HepG2 (cell line): Measurements from ENCODE around the gene HP1BP3. TPM values are rescaled to one million over a fixed set of nuclear protein-coding genes. Genes with fewer than 3 reads are reported as not detected.

Source experiments
- BCL6 ChIP-seq: IDR thresholded peaks from 2 replicates; pipeline ENCODE4 v1.6.1; 2016; ENCODE audit warnings: missing genetic modification reagents, missing compliant biosample characterization
- CBX5 ChIP-seq: sonication (generic); formaldehyde crosslinking; IDR thresholded peaks from 2 replicates; pipeline ENCODE4 v1.4.0; 2020; ENCODE audit warnings: missing genetic modification reagents, borderline replicate concordance
- DNMT1 ChIP-seq: sonication (generic); formaldehyde crosslinking; IDR thresholded peaks from 2 replicates; pipeline ENCODE4 v1.5.1; 2020; ENCODE audit warnings: mild to moderate bottlenecking, missing genetic modification reagents
- HMG20B ChIP-seq: conservative IDR thresholded peaks from 2 replicates; pipeline ENCODE4 v1.6.1; 2016; ENCODE audit warnings: missing genetic modification reagents, missing compliant biosample characterization
- HNF4A ChIP-seq: sonication (generic); formaldehyde crosslinking; IDR thresholded peaks from 2 replicates; pipeline ENCODE4 v1.4.0; 2020; ENCODE audit warnings: missing genetic modification reagents
- LBX2 ChIP-seq: sonication (generic); formaldehyde crosslinking; IDR thresholded peaks from 2 replicates; pipeline ENCODE4 v1.5.0; 2020; ENCODE audit warnings: missing genetic modification reagents, mild to moderate bottlenecking, borderline replicate concordance
- LRRFIP1 ChIP-seq: sonication (generic); formaldehyde crosslinking; conservative IDR thresholded peaks from 2 replicates; pipeline ENCODE4 v1.4.0; 2020; ENCODE audit warnings: missing genetic modification reagents
- MAF1 ChIP-seq: sonication (generic); formaldehyde crosslinking; IDR thresholded peaks from 2 replicates; pipeline ENCODE4 v1.5.0; 2020; ENCODE audit warnings: missing genetic modification reagents, borderline replicate concordance
- MTA1 ChIP-seq: sonication (generic); formaldehyde crosslinking; IDR thresholded peaks from 2 replicates; pipeline ENCODE4 v1.4.0; 2020; ENCODE audit warnings: missing genetic modification reagents, mild to moderate bottlenecking, borderline replicate concordance
- NONO ChIP-seq, 2 experiments: fragments of 450-650 bp in 1 of 2; sonication (generic) in 1 of 2; formaldehyde crosslinking in 1 of 2; IDR thresholded peaks in 1 of 2; conservative IDR thresholded peaks in 1 of 2; 2 replicates each; pipeline versions ENCODE4 v1.6.1 to v1.8.0; 2017 to 2022; ENCODE audit warnings: mild to moderate bottlenecking in 1 of 2, missing genetic modification reagents in 1 of 2, moderate library complexity in 1 of 2
- NR2F1 ChIP-seq, 2 experiments: fragments of 450-650 bp in 1 of 2; formaldehyde crosslinking in 1 of 2; IDR thresholded peaks; 2 replicates each; pipeline versions ENCODE4 v1.5.0 to v1.6.1; 2016 to 2020; ENCODE audit warnings: mild to moderate bottlenecking in 1 of 2, missing compliant biosample characterization in 1 of 2, missing genetic modification reagents in 1 of 2, moderate library complexity in 1 of 2
- ONECUT2 ChIP-seq: sonication (generic); formaldehyde crosslinking; IDR thresholded peaks from 2 replicates; pipeline ENCODE4 v1.4.0; 2020; ENCODE audit warnings: missing genetic modification reagents
- RCOR2 ChIP-seq: IDR thresholded peaks from 2 replicates; pipeline ENCODE4 v1.6.1; 2016; ENCODE audit warnings: missing biosample characterization, missing genetic modification reagents
- SMARCC2 ChIP-seq: fragments of 450-650 bp; IDR thresholded peaks from 2 replicates; pipeline ENCODE4 v1.6.1; 2017; ENCODE audit warnings: antibody characterized with exemption, mild to moderate bottlenecking
- SOX13 ChIP-seq, 3 experiments: fragments of 450-650 bp in 1 of 3; sonication (generic) in 1 of 3; formaldehyde crosslinking in 1 of 3; IDR thresholded peaks in 2 of 3; conservative IDR thresholded peaks in 1 of 3; 2 replicates each; pipeline versions ENCODE4 v1.5.0 to v1.6.1; 2016 to 2020; ENCODE audit warnings: antibody characterized with exemption in 1 of 3, mild to moderate bottlenecking in 1 of 3, missing compliant biosample characterization in 1 of 3, missing genetic modification reagents in 1 of 3, moderate library complexity in 1 of 3
- SP1 ChIP-seq, 2 experiments: fragments of 450-650 bp in 1 of 2; sonication (generic) in 1 of 2; formaldehyde crosslinking in 1 of 2; IDR thresholded peaks; 2 replicates each; pipeline versions ENCODE4 v1.4.0 to v1.6.1; 2016 to 2020; ENCODE audit warnings: missing genetic modification reagents in 1 of 2
- ZBTB1 ChIP-seq: sonication (generic); formaldehyde crosslinking; IDR thresholded peaks from 2 replicates; pipeline ENCODE4 v1.4.0; 2020; ENCODE audit warnings: missing genetic modification reagents, borderline replicate concordance
- ZBTB42 ChIP-seq: sonication (generic); formaldehyde crosslinking; IDR thresholded peaks from 2 replicates; pipeline ENCODE4 v1.5.0; 2020; ENCODE audit warnings: mild to moderate bottlenecking, missing genetic modification reagents
- ZMYM2 ChIP-seq: sonication (generic); formaldehyde crosslinking; IDR thresholded peaks from 2 replicates; pipeline ENCODE4 v1.8.0; 2022; ENCODE audit warnings: mild to moderate bottlenecking, missing genetic modification reagents
- ZNF414 ChIP-seq: sonication (generic); formaldehyde crosslinking; IDR thresholded peaks from 2 replicates; pipeline ENCODE4 v1.5.0; 2020; ENCODE audit warnings: missing genetic modification reagents
- ZNF569 ChIP-seq: sonication (generic); formaldehyde crosslinking; IDR thresholded peaks from 2 replicates; pipeline ENCODE4 v1.5.0; 2020; ENCODE audit warnings: mild to moderate bottlenecking, missing genetic modification reagents, moderate library complexity, borderline replicate concordance
- ZNF781 ChIP-seq: sonication (generic); formaldehyde crosslinking; IDR thresholded peaks from 2 replicates; pipeline ENCODE4 v1.5.1; 2020; ENCODE audit warnings: borderline replicate concordance, mild to moderate bottlenecking, missing genetic modification reagents; ENCODE audit errors: not compliant biosample characterization
- polyA plus RNA-seq, 8 experiments: library from polyadenylated mRNA; depleted of rRNA in 3 of 8; stranded (reverse) in 7 of 8; unstranded in 1 of 8; fragments of >200 nt; fragmentation: Illumina TruSeq in 4 of 8; extraction: Trizol in 4 of 8; gene quantifications; 2 replicates each; pipeline versions ENCODE4 v1.2.1 to v1.2.3, GENCODE V29; 2011 to 2016; ENCODE audit warnings: low read depth in 4 of 8, missing spikeins in 1 of 8, mixed read lengths in 1 of 8; ENCODE audit not compliant: insufficient read depth in 1 of 8
- total RNA-seq, 5 experiments: library from RNA; depleted of rRNA; stranded (reverse); fragments of >200 nt; fragmentation: Illumina TruSeq; extraction: Trizol; gene quantifications; 2 replicates each; pipeline ENCODE4 v1.2.3, GENCODE V29; 2016; ENCODE audit warnings: low read depth in 1 of 5

Gene HP1BP3
- total and polyA plus RNA-seq, 2 of the 13 experiments (the other 11 are each of a cell fraction or from before 2014, with no cell fraction given) = 98.5 to 137 TPM

- TF ChIP-seq LBX2 (no peak), DNMT1 (no peak), NR2F1 (CRISPR knock-in tag; IDR thresholded peaks at IDR 0.05) (peak in 1 of 2 experiments; percentile 22; a peak in 1 of 4 replicates), HNF4A (CRISPR knock-in tag) (0 out of 2 replicates have a peak, but pooled peaks have one; percentile 7), SOX13 (IDR thresholded peaks at IDR 0.05) (0 out of 2 replicates have a peak, but pooled peaks have one; percentile 15), SOX13 (CRISPR knock-in tag; conservative IDR thresholded peaks at IDR 0.05 in 1 of 2, IDR thresholded peaks at IDR 0.05 in 1 of 2) (no peak; a peak in 1 of 4 replicates), SP1 (IDR thresholded peaks at IDR 0.05) (no peak), SP1 (CRISPR knock-in tag; IDR thresholded peaks at IDR 0.05) (no peak), HMG20B (CRISPR knock-in tag) (no peak), ZMYM2 (CRISPR knock-in tag) (no peak), CBX5 (CRISPR knock-in tag) (no peak), NONO (IDR thresholded peaks at IDR 0.05) (no peak), NONO (CRISPR knock-in tag; conservative IDR thresholded peaks at IDR 0.05) (peak; percentile 55; the same call in 1 of the 2 replicates), ZNF781 (no peak), ZBTB42 (CRISPR knock-in tag) (no peak), ONECUT2 (CRISPR knock-in tag) (no peak), MTA1 (CRISPR knock-in tag) (no peak), MAF1 (no peak), LRRFIP1 (CRISPR knock-in tag) (no peak), ZNF569 (CRISPR knock-in tag) (no peak), RCOR2 (no peak), ZBTB1 (CRISPR knock-in tag) (no peak), ZNF414 (0 out of 2 replicates have a peak, but pooled peaks have one; percentile 67), SMARCC2 (no peak), BCL6 (no peak)
Observed at GRCh38 chr1:20787029-20787839, at the start of gene HP1BP3 (continued).
